GM23248 (cell line): ENCODE results near the gene ZFAND2B.

Experiments used
- EZH2 ChIP-seq: fragments of 200-600 bp; sonication (generic); IDR thresholded peaks from 2 replicates; pipeline ENCODE4 v1.6.1; 2018; ENCODE audit warnings: antibody characterized with exemption, mild to moderate bottlenecking; ENCODE audit not compliant: insufficient read depth, poor library complexity, severe bottlenecking
- EZH2phosphoT487 ChIP-seq: fragments of 200-600 bp; sonication (generic); IDR thresholded peaks from 2 replicates; pipeline ENCODE4 v1.6.1; 2018; ENCODE audit warnings: antibody characterized with exemption, moderate library complexity, mild to moderate bottlenecking, low read depth; ENCODE audit not compliant: insufficient read depth

DNA sequence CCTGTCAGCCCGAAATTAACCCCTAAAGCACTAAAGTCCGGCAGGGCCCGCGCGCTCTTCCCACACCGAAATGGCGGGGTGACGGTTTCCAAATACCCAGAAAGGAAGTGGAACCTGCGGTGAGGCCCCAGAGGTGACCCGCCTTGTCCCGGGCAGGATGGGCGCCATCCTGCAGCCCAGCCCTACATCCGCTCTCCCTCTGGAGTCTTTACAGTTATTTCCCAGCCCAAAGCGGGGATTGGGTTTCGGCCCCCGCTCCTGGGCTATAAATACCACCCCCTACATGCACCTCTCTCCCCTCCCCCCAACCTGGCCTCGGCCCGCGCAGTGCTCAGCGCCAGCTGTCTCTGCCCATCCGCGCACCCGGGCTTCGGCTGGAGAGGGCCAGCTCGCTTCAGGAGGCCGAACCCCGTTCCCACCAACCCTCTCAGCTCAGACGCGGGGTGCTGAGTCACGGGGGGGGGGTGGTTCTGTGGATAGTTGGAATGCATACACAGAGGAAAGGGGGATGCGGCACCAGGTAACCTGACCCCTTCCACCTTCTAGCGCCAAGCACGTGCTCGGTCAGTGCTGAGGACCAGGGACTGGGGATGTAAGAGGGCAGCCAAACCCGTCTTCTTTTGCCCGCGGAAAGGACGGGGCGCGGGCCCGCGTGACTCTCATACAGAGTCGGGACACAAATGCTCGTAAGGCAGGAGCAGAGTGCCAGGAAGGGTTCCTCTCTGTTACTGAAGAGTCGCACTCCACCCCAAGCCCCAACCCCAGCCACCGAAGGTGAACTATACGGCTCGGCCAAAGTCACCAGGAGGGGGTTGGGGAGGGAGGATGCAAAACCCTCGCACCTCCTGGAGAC is 46.5 kb downstream of the ZFAND2B start, which contains the start of gene TUBA4B:
- TF ChIP-seq EZH2 (no peak), EZH2phosphoT487 (no peak)
